HepG2 (cell line): ENCODE results near the gene CCDC192. TPM values are rescaled to one million over a fixed set of nuclear protein-coding genes. Genes with fewer than 3 reads are reported as not detected.
"Not testable (repeated sequence)": the region's sequence is repeated elsewhere in the genome, so short reads cannot be mapped to it uniquely, and the experiment has no call there.

ENCODE experiments used
- ATAC-seq: fragments of 200-7000 bp; cut with Tn5 transposase; 3 replicates; pipeline ENCODE4 v1.9.1; 2020; ENCODE audit warnings: mild to moderate bottlenecking, moderate library complexity
- BruUV-seq: library from RNA; stranded (reverse); fragments of 400-500 nt; replicated peaks from 2 replicates; lab custom pipeline; 2021; lab: Mats Ljungman, UMichigan
- CTCF ChIA-PET: fragments of 300-600 bp; formaldehyde crosslinking; extraction: SDS; loops from one replicate; lab custom pipeline; 2021; ENCODE audit warnings: low total read pairs, inconsistent platforms, low intra/inter-chr PET ratio; lab: Yijun Ruan, JAX
- POLR2A ChIA-PET: fragments of 350-600 bp; sonication (Branson Sonifier 250); formaldehyde crosslinking; loops from one replicate; lab custom pipeline; 2020; ENCODE audit warnings: antibody characterized with exemption, inconsistent platforms; lab: Yijun Ruan, JAX
- DNase-seq: peaks from one replicate; pipeline ENCODE4 v3.0.0-alpha.2; 2015; ENCODE audit warnings: low spot score
- FAIRE-seq: peaks from 3 replicates; lab custom pipeline; 2011; peaks lifted over from hg19 to GRCh38; lab: Jason Lieb, UNC
- H2AFZ ChIP-seq: one replicate; pipeline ENCODE4 v1.6.1; 2011; ENCODE audit warnings: low read length, inconsistent platforms
- H3K27ac ChIP-seq: fragments of 300-600 bp; 3 replicates; pipeline ENCODE4 v1.8.0; 2011; ENCODE audit warnings: mixed run types, mild to moderate bottlenecking, mixed read lengths, low read length, inconsistent platforms; ENCODE audit not compliant: insufficient read depth; ENCODE audit errors: extremely low read length
- H3K27me3 ChIP-seq, 2 experiments: fragments of 200-600 bp in 1 of 2; 2 replicates in 1 of 2; 3 replicates in 1 of 2; pipeline versions ENCODE4 v1.6.0 to v1.8.0; 2011; ENCODE audit warnings: low read length in 2 of 2, mild to moderate bottlenecking in 2 of 2, moderate library complexity in 2 of 2, inconsistent platforms in 1 of 2; ENCODE audit not compliant: insufficient read depth in 2 of 2, control insufficient read depth in 1 of 2
- H3K36me3 ChIP-seq, 2 experiments: fragments of 200-600 bp in 1 of 2; replicated peaks in 1 of 2; 2 replicates in 1 of 2; 3 replicates in 1 of 2; pipeline versions ENCODE4 v1.5.1 to v1.8.0; 2011; ENCODE audit warnings: low read length in 2 of 2, inconsistent platforms in 1 of 2; ENCODE audit not compliant: insufficient read depth in 2 of 2, control insufficient read depth in 1 of 2
- H3K4me1 ChIP-seq: 2 replicates; pipeline ENCODE4 v1.5.1; 2012; ENCODE audit warnings: low read length, inconsistent platforms; ENCODE audit not compliant: insufficient read depth
- H3K4me2 ChIP-seq: 2 replicates; pipeline ENCODE4 v1.6.0; 2011; ENCODE audit warnings: low read depth, low read length, inconsistent platforms
- H3K4me3 ChIP-seq, 3 experiments: fragments of 200-600 bp in 1 of 3; sonication (generic), shearing (Covaris generic) in 1 of 3; replicated peaks in 1 of 3; 2 replicates each; pipeline ENCODE4 v1.5.1; 2011 to 2016; ENCODE audit warnings: low read length in 3 of 3, inconsistent platforms in 2 of 3, low read depth in 2 of 3, mild to moderate bottlenecking in 2 of 3, control low read depth in 1 of 3, mixed read lengths in 1 of 3; ENCODE audit not compliant: insufficient read depth in 1 of 3
- H3K79me2 ChIP-seq: one replicate; pipeline ENCODE4 v1.6.1; 2011; ENCODE audit warnings: low read length, inconsistent platforms; ENCODE audit not compliant: insufficient read depth
- H3K9ac ChIP-seq: 2 replicates; pipeline ENCODE4 v1.6.0; 2011; ENCODE audit warnings: mild to moderate bottlenecking, low read depth, low read length, inconsistent platforms; ENCODE audit not compliant: insufficient read depth
- H3K9me3 ChIP-seq: 2 replicates; pipeline ENCODE4 v1.5.1; 2012; ENCODE audit warnings: mild to moderate bottlenecking, low read length
- H4K20me1 ChIP-seq: 2 replicates; pipeline ENCODE4 v1.6.0; 2011; ENCODE audit warnings: inconsistent platforms, mild to moderate bottlenecking, low read length, moderate library complexity; ENCODE audit not compliant: insufficient read depth
- MAFK ChIP-seq, 2 experiments: IDR thresholded peaks in 1 of 2; conservative IDR thresholded peaks in 1 of 2; 2 replicates each; pipeline ENCODE4 v1.6.1; 2011; ENCODE audit warnings: improper control_type of control experiment in 2 of 2, low read length in 2 of 2
- ZNF547 ChIP-seq: sonication (generic); formaldehyde crosslinking; IDR thresholded peaks from 2 replicates; pipeline ENCODE4 v1.5.1; 2020; ENCODE audit warnings: mild to moderate bottlenecking, missing genetic modification reagents
- ZNF564 ChIP-seq: sonication (generic); formaldehyde crosslinking; IDR thresholded peaks from 2 replicates; pipeline ENCODE4 v1.8.1; 2023; ENCODE audit warnings: mild to moderate bottlenecking, missing genetic modification reagents
- ZNF772 ChIP-seq: sonication (generic); formaldehyde crosslinking; IDR thresholded peaks from 2 replicates; pipeline ENCODE4 v1.5.0; 2020; ENCODE audit warnings: mild to moderate bottlenecking, missing genetic modification reagents
- ZNF879 ChIP-seq: sonication (generic); formaldehyde crosslinking; IDR thresholded peaks from 2 replicates; pipeline ENCODE4 v1.8.1; 2023; ENCODE audit warnings: missing genetic modification reagents
- WGBS: methylation state at CpG from one replicate; pipeline ENCODE4 v1.1.6; 2017; ENCODE audit warnings: low lambda C conversion rate; 5-methylcytosine and 5-hydroxymethylcytosine counted together
- in situ Hi-C: cut with HindIII; loops from 2 replicates; pipeline ENCODE4 v1.10.0; 2017; ENCODE audit warnings: low pct_unique_long_range_greater_than_20kb; ENCODE audit not compliant: extremely low pct_ligation_motif_present
- intact Hi-C: fragments of 100-400 bp; cut with micrococcal nuclease; formaldehyde crosslinking; loops from one replicate; pipeline ENCODE4 v1.10.0; 2022; ENCODE audit not compliant: unreplicated experiment
- polyA plus RNA-seq, 8 experiments: library from polyadenylated mRNA; depleted of rRNA in 3 of 8; stranded (reverse) in 7 of 8; unstranded in 1 of 8; fragments of >200 nt; fragmentation: Illumina TruSeq in 4 of 8; extraction: Trizol in 4 of 8; gene quantifications; 2 replicates each; pipeline versions ENCODE4 v1.2.1 to v1.2.3, GENCODE V29; 2011 to 2016; ENCODE audit warnings: low read depth in 4 of 8, missing spikeins in 1 of 8, mixed read lengths in 1 of 8; ENCODE audit not compliant: insufficient read depth in 1 of 8
- total RNA-seq, 5 experiments: library from RNA; depleted of rRNA; stranded (reverse); fragments of >200 nt; fragmentation: Illumina TruSeq; extraction: Trizol; gene quantifications; 2 replicates each; pipeline ENCODE4 v1.2.3, GENCODE V29; 2016; ENCODE audit warnings: low read depth in 1 of 5
- TF ChIP-seq, protein P1 (sequence below): sonication (generic); formaldehyde crosslinking; IDR thresholded peaks from 2 replicates; pipeline ENCODE4 v1.8.0; 2022; ENCODE audit warnings: mild to moderate bottlenecking, missing genetic modification reagents, moderate library complexity
- TF ChIP-seq, protein P2 (sequence below): sonication (generic); formaldehyde crosslinking; IDR thresholded peaks from 2 replicates; pipeline ENCODE4 v1.4.0; 2020; ENCODE audit warnings: mild to moderate bottlenecking, missing genetic modification reagents, borderline replicate concordance

Gene CCDC192
- total and polyA plus RNA-seq, 2 of the 13 experiments (the other 11 are each of a cell fraction or from before 2014, with no cell fraction given) = not detected

DNA sequence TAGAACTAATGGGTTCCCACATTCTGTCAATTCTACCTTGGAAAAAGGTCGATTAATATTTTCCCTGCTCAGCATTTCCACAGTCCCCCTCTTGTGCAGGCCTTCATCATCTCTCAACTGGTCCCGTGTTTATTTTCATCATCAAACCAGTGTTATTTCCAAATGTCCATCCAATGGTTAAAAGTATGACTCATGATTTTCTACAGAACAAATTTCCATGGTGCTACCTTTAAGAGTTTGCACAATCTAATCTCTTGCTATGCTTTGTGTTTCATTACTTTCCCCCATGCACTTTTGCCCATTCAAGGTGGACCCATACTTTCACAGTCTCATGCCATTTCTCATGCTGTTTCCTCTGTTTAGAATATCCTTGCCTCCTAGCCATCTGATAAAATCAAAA is 143.7 kb downstream of the CCDC192 start:
- intact Hi-C loops (no loop called here), in situ Hi-C loops (no loop called here)
- ATAC-seq (no peak), FAIRE-seq (no peak), DNase-seq (no peak)
- Histone ChIP-seq H3K27ac (no peak overlapping the region), H3K4me2 (no peak overlapping the region), H3K9me3 (no peaks in the 10 kb centered on the region), H3K27me3 (no peaks in the 10 kb centered on the region; a peak in 1 of 5 replicates), H2AFZ (no peak overlapping the region), H4K20me1 (no peaks in the 10 kb centered on the region), H3K9ac (no peak overlapping the region), H3K36me3 (no peaks in the 10 kb centered on the region), H3K79me2 (no peaks in the 10 kb centered on the region), H3K4me3 (no peak overlapping the region), H3K4me1 (no peaks in the 10 kb centered on the region)
- BruUV-seq = no TSS peak
- CTCF ChIA-PET = no interaction called here
- TF ChIP-seq, protein P1, sequence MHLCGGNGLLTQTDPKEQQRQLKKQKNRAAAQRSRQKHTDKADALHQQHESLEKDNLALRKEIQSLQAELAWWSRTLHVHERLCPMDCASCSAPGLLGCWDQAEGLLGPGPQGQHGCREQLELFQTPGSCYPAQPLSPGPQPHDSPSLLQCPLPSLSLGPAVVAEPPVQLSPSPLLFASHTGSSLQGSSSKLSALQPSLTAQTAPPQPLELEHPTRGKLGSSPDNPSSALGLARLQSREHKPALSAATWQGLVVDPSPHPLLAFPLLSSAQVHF (CRISPR knock-in tag) = no peak
- peak in 1 of 2 experiments; percentile 25; a peak in 1 of 4 replicates for TF ChIP-seq MAFK (conservative IDR thresholded peaks at IDR 0.05 in 1 of 2, IDR thresholded peaks at IDR 0.05 in 1 of 2; ENCODE audit: low read length in 2 of 2)
- no peak for TF ChIP-seq ZNF564 (CRISPR knock-in tag)
- no peak for TF ChIP-seq ZNF772 (CRISPR knock-in tag)
- TF ChIP-seq, protein P2, sequence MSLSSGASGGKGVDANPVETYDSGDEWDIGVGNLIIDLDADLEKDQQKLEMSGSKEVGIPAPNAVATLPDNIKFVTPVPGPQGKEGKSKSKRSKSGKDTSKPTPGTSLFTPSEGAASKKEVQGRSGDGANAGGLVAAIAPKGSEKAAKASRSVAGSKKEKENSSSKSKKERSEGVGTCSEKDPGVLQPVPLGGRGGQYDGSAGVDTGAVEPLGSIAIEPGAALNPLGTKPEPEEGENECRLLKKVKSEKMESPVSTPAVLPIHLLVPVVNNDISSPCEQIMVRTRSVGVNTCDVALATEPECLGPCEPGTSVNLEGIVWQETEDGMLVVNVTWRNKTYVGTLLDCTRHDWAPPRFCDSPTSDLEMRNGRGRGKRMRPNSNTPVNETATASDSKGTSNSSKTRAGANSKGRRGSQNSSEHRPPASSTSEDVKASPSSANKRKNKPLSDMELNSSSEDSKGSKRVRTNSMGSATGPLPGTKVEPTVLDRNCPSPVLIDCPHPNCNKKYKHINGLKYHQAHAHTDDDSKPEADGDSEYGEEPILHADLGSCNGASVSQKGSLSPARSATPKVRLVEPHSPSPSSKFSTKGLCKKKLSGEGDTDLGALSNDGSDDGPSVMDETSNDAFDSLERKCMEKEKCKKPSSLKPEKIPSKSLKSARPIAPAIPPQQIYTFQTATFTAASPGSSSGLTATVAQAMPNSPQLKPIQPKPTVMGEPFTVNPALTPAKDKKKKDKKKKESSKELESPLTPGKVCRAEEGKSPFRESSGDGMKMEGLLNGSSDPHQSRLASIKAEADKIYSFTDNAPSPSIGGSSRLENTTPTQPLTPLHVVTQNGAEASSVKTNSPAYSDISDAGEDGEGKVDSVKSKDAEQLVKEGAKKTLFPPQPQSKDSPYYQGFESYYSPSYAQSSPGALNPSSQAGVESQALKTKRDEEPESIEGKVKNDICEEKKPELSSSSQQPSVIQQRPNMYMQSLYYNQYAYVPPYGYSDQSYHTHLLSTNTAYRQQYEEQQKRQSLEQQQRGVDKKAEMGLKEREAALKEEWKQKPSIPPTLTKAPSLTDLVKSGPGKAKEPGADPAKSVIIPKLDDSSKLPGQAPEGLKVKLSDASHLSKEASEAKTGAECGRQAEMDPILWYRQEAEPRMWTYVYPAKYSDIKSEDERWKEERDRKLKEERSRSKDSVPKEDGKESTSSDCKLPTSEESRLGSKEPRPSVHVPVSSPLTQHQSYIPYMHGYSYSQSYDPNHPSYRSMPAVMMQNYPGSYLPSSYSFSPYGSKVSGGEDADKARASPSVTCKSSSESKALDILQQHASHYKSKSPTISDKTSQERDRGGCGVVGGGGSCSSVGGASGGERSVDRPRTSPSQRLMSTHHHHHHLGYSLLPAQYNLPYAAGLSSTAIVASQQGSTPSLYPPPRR = no peak
- no peak for TF ChIP-seq ZNF879
- TF ChIP-seq ZNF547 (CRISPR knock-in tag) = no peak
- POLR2A ChIA-PET = no interaction called here
- 24% methylated on average over 2 of the region's 2 CpGs for WGBS

DNA sequence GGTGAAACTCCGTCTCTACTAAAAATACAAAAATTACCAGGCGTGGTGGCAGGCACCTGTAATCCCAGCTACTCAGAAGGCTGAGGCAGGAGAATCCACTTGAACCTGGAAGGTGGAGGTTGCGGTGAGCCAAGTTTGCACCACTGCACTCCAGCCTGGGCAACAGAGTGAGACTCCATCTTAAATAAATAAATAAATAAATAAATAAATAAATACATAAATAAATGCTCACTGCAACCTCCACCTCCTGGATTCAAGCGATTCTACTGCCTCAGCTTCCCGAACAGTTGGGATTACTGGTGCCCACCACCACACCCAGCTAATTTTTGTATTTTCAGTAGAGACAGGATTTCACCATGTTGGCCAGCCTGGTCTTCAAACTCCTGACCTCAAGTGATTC is 144.4 kb downstream of the CCDC192 start:
- H3K27ac ChIP-seq, DNase-seq, H4K20me1 ChIP-seq, POLR2A ChIA-PET, H2AFZ ChIP-seq, intact Hi-C loops, H3K4me1 ChIP-seq, CTCF ChIA-PET, H3K79me2 ChIP-seq, BruUV-seq, H3K9me3 ChIP-seq, H3K36me3 ChIP-seq, H3K27me3 ChIP-seq, ATAC-seq, H3K4me2 ChIP-seq, FAIRE-seq, in situ Hi-C loops, H3K9ac ChIP-seq, H3K4me3 ChIP-seq: not testable (repeated sequence)
- WGBS = 45% methylated on average over 5 of the region's 5 CpGs
